IPS-NIHi11 (cell line): Measurements from ENCODE around the gene ZBTB38.

Experiments used
- DNase-seq: peaks from one replicate; pipeline ENCODE4 v3.0.0; 2012; ENCODE audit warnings: mixed read lengths, low spot score

Gene ZBTB38

GRCh38 chr3:141366285-141367037 is 1.8 kb upstream of the ZBTB38 start:
- no peak for DNase-seq

GRCh38 chr3:141367038-141367730 is 1.1 kb upstream of the ZBTB38 start:
- DNase-seq = no peak

- DNase-seq = no peak
Measured at GRCh38 chr3:141368925-141369794, 856 bp downstream of the ZBTB38 start.

- DNase-seq = peak; percentile 75
Measured at GRCh38 chr3:141370065-141370533, 1.8 kb downstream of the ZBTB38 start.

- DNase-seq = no peak
Measured at GRCh38 chr3:141371882-141372281, 3.6 kb downstream of the ZBTB38 start.

- no peak for DNase-seq
Measured at GRCh38 chr3:141372656-141373055, 4.4 kb downstream of the ZBTB38 start.

- DNase-seq = no peak
Measured at GRCh38 chr3:141373232-141373631, 4.9 kb downstream of the ZBTB38 start.

- peak; percentile 29 for DNase-seq
Measured at GRCh38 chr3:141373768-141374526, 5.6 kb downstream of the ZBTB38 start.

GRCh38 chr3:141375381-141376301 is 7.3 kb downstream of the ZBTB38 start:
- DNase-seq = no peak

- no peak for DNase-seq
Measured at GRCh38 chr3:141377377-141377776, 9.1 kb downstream of the ZBTB38 start.

- DNase-seq = no peak
Measured at GRCh38 chr3:141378556-141378955, 10.3 kb downstream of the ZBTB38 start.

GRCh38 chr3:141379250-141379966 is 11.1 kb downstream of the ZBTB38 start:
- DNase-seq = no peak

- DNase-seq = no peak
Measured at GRCh38 chr3:141380279-141380678, 12.0 kb downstream of the ZBTB38 start.

GRCh38 chr3:141380987-141381386 is 12.7 kb downstream of the ZBTB38 start:
- no peak for DNase-seq

GRCh38 chr3:141382571-141382970 is 14.3 kb downstream of the ZBTB38 start:
- no peak for DNase-seq

- no peak for DNase-seq
Measured at GRCh38 chr3:141383555-141384129, 15.3 kb downstream of the ZBTB38 start.

- DNase-seq = no peak
Measured at GRCh38 chr3:141384157-141384556, 15.9 kb downstream of the ZBTB38 start.

GRCh38 chr3:141384575-141384974 is 16.3 kb downstream of the ZBTB38 start:
- no peak for DNase-seq

GRCh38 chr3:141385406-141386125 is 17.3 kb downstream of the ZBTB38 start:
- DNase-seq = no peak
